ENCODE data around the gene TMC1.
"Not testable (repeated sequence)": the region's sequence is repeated elsewhere in the genome, so short reads cannot be mapped to it uniquely, and the experiment has no call there.

TMC1 gene

DNA sequence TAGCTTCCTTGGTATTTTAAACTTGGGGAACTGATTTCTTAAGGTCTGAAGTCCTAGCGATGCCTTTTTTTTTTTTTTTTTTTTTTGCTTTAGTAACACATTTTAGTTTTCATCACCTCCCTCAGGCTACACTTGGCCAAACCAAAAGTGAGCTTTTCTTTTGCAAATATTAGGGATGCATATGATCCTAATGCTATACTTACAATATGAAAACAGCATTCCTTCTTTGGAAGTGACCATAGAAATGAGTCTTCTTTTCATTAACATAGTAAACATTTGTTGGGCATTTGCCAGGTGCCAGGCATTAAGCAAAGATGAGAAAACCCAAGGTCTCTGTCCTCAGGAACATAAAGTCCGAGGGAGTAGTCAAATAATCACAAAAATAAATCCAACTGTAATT lies 241.6 kb downstream of the TMC1 start:
- DNase-seq (ENCODE audit: low spot score) = no peak

- no peak for DNase-seq (ENCODE audit: low spot score)
Observed at GRCh38 chr9:72769546-72769945, 248.1 kb downstream of the TMC1 start.

- DNase-seq (ENCODE audit: low spot score) = no peak
Observed at GRCh38 chr9:72772661-72773060, 251.3 kb downstream of the TMC1 start.

DNA sequence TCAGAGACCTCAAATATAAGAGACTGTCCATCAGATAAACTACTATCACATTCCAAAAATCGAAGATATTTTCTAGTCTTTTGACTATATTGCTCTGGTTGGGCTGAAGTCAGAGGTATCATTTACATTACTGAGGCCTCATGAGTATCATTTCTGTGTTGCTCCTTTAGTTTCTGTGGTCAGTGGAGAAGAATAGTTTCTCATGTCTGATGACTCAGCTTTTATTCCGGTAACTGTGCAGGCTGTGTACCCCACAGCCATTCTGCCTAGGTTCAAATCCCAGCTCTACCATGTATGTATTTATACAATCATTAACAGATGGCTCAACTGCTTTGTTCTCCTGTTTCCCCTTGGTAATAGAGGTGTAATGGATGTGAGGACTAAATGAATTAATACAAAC lies 252.2 kb downstream of the TMC1 start:
- DNase-seq (ENCODE audit: low spot score) = no peak

DNA sequence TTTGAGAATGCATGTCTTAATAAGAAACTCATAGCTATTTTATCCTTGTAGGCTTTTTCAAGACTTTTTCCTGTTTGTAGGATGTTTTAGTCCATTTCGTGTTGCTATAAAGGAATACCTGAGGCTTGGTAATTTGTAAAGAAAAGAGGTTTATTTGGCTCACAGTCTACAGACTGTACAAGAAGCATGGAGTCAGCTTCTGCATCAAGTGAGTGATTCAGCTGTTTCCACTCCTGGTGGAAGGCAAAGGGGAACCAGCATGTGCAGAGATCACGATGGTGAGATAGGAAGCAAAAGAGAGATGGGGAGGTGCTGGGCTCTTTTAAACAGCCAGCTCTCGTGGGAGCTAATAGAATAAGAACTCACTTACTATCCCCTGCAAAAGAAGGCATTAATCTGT lies 254.2 kb downstream of the TMC1 start:
- DNase-seq (ENCODE audit: low spot score) = no peak

- no peak for DNase-seq (ENCODE audit: low spot score)
Observed at GRCh38 chr9:72779614-72780013, 258.2 kb downstream of the TMC1 start.

DNA sequence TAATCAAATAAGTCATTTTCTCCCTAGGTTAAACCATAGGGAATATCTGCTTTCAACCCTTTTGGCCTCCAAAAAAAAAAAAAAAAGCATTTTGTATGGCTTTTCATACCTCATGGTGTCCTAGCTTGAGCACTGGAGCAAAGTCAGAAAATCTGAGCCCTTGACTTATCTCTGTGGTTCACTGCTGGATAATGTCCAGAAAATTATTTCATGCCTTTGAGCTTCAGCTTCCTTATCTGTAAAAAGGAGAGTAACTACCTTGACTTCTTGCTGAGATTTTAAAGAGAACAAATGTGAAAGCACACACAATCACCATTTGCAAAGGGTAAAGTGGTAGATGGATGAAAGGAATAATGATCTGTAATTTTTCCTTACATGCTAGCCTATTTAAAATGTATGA lies 265.5 kb downstream of the TMC1 start:
- DNase-seq (ENCODE audit: low spot score) = no peak

GRCh38 chr9:72788966-72789735 lies 267.7 kb downstream of the TMC1 start:
- DNase-seq (ENCODE audit: low spot score) = peak; percentile 13

GRCh38 chr9:72789885-72790284 lies 268.5 kb downstream of the TMC1 start:
- no peak for DNase-seq (ENCODE audit: low spot score)

DNA sequence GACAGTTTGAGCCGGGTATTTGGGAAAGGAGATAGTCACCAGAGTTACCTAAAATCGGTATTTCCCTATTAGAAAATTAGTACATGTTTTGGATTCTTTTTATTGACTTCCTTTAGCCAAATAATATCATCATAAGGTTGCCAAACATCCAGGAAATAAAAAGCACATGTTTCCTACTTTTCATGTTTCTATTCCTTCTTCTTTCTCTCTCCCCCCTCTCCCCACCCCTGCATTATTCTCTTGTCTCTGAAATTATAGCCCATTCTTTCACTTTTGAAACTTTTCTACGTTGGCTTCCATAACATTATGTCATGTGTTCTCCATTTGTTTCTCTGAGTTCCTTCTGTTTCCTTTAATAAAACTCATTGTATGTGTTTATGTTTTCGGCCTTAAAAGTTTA lies 269.6 kb downstream of the TMC1 start:
- DNase-seq (ENCODE audit: low spot score) = no peak

DNA sequence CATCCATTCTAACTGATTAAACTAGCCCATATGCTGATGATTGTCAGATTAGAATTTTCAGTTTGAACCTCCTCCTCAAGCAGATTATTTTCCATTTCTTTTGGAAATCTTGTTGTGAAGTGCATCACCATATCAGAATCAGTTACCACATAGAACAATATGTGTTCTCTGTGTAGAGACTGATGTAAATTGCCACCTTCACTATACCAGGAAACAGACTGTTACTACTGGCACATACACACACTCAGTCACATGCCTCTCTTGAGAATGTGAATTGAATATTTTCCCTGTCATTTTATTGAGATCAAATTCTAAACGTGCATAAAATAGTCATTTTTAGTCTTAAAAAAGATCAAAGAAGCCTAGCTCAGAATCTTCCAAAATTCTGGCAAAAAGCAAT lies 270.0 kb downstream of the TMC1 start:
- DNase-seq (ENCODE audit: low spot score) = no peak

GRCh38 chr9:72794946-72795345 lies 273.5 kb downstream of the TMC1 start:
- DNase-seq (ENCODE audit: low spot score) = no peak

DNA sequence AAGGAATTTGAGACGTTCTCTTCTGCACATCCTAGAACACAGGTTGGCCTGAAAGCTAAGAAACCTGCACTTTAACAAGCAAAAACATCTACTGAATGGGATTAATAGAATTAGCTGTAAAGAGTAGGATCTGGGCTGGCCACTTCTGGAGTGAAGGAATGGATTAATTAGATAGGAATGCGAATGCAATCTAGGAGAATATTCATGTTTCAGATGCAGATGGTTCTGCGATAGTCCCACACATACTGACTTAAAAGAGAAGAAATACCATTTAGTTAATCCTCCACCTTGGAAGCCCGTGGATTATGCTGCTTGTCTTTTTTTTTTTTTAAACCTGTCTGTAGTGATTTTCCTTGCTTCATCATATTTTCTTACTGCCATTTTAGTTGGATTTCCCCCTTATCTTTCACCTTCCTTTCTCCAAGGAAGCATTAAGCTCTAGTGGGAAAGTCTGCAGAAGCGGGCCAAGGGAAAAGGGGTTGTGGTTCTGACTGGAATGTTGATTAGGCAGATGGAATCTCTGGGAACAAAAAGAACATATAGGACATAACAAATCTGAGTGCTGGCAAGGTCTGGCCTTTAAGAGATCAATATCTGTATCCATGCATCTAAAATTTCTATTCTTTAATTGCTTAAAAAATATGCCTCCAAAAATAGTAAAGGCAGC lies 279.1 kb downstream of the TMC1 start:
- DNase-seq (ENCODE audit: low spot score) = no peak

DNA sequence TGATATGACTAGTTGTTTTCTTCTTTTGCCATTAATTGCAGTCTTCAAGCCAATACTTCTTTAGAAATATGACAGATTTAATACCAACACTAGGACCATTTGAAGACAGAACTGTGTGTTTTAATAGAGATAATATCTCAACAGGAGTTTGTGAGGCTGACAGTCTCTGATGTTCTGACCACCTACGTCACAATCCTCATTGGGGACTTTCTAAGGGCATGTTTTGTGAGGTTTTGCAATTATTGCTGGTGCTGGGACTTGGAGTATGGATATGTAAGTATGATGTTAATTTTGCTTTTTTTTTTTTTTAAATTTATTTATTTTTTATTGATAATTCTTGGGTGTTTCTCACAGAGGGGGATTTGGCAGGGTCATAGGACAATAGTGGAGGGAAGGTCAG lies 283.8 kb downstream of the TMC1 start:
- DNase-seq (ENCODE audit: low spot score) = no peak

DNA sequence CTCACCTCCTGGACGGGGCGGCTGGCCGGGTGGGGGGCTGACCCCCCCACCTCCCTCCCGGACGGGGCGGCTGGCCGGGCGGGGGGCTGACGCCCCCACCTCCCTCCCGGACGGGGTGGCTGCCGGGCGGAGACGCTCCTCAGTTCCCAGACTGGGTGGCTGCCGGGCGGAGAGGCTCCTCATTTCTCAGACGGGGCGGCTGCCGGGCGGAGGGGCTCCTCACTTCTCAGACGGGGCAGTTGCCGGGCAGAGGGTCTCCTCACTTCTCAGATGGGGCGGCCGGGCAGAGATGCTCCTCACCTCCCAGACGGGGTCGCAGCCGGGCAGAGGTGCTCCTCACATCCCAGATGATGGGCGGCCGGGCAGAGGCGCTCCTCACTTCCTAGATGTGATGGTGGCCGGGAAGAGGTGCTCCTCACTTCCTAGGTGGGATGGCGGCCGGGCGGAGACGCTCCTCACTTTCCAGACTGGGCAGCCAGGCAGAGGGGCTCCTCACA lies 285.0 kb downstream of the TMC1 start:
- DNase-seq (ENCODE audit: low spot score) = not testable (repeated sequence)

DNA sequence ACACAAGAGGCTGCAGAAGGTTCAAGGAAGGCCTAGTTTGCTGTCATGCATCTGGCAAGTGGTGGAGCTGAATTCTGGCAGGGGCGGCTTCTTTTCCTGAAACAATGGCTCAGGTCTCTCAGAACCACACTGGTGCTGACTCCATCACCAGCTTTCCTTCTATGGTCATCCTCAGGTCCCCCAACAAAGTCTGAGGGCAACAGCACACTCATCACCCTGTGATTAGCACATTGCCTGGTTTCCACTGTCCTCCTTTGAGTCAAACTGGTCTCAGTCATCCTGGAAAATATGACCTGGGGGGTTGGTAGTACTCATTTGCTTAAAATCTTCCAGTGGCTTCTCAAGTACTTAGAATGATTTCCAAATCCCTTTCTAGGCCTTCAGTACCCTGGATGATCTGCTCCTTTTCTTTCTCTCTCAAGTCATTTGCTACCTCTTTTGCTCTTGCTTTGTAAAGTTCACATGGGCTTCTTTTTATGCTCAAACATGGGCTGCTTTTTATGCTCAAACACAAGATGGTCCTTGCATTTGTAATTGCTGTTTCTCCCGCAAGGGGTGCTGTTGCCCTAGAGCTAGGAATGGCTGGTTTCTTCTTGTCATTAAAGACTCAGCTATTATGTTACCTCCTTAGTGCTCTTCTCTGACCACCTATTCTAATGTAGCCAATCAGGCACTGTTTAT lies 286.5 kb downstream of the TMC1 start:
- DNase-seq (ENCODE audit: low spot score) = no peak

- DNase-seq (ENCODE audit: low spot score) = no peak
Observed at GRCh38 chr9:72808446-72808768, 287.0 kb downstream of the TMC1 start.

- DNase-seq (ENCODE audit: low spot score) = no peak
Observed at GRCh38 chr9:72809586-72809985, 288.2 kb downstream of the TMC1 start.

- no peak for DNase-seq (ENCODE audit: low spot score)
Observed at GRCh38 chr9:72812559-72813111, 291.2 kb downstream of the TMC1 start.

GRCh38 chr9:72813544-72813943 lies 292.1 kb downstream of the TMC1 start:
- DNase-seq (ENCODE audit: low spot score) = no peak

GRCh38 chr9:72814083-72814597 lies 292.7 kb downstream of the TMC1 start:
- no peak for DNase-seq (ENCODE audit: low spot score)

GRCh38 chr9:72816666-72817065 lies 295.3 kb downstream of the TMC1 start:
- DNase-seq (ENCODE audit: low spot score) = no peak

GRCh38 chr9:72817413-72817812 lies 296.0 kb downstream of the TMC1 start:
- DNase-seq (ENCODE audit: low spot score) = no peak
